Measurements from ENCODE around the gene APPL2.

- TF ChIP-seq CTCF (IDR thresholded peaks at IDR 0.05; ENCODE audit: low read length), result no peak
- TF ChIP-seq EZH2 (IDR thresholded peaks at IDR 0.05; ENCODE audit: borderline replicate concordance, low read length), result no peak
These were observed 2.7 kb downstream of the APPL2 start for GRCh38 chr12:105233041-105233905.

Measured in OCI-LY1 (cell line).